HCT116 (cell line): Measurements from ENCODE around the gene EIF6. TPM values are rescaled to one million over a fixed set of nuclear protein-coding genes. Genes with fewer than 3 reads are reported as not detected.

Source experiments
- ATAC-seq: fragments of 200-7000 bp; cut with Tn5 transposase; 2 replicates; pipeline ENCODE4 v1.9.1; 2020; ENCODE audit warnings: mild to moderate bottlenecking, moderate library complexity
- BruUV-seq: library from RNA; stranded (reverse); fragments of 400-500 nt; replicated peaks from 2 replicates; lab custom pipeline; 2021; lab: Mats Ljungman, UMichigan
- CTCF ChIA-PET: fragments of 300-600 bp; sonication (Branson Sonifier 250); formaldehyde crosslinking; loops from one replicate; lab custom pipeline; 2021; ENCODE audit warnings: antibody characterized with exemption; lab: Charles Lee
- POLR2A ChIA-PET: fragments of 300-600, 350-600 bp; sonication (Branson Sonifier 250); formaldehyde crosslinking; loops from one replicate; lab custom pipeline; 2021; ENCODE audit warnings: antibody characterized with exemption; lab: Charles Lee
- RAD21 ChIA-PET, 2 experiments: fragments of 300-600 bp; sonication (Branson Sonifier 250); formaldehyde crosslinking; loops; one replicate each; lab custom pipeline; 2023; ENCODE audit warnings: low total read pairs in 2 of 2; ENCODE audit not compliant: uncharacterized antibody in 2 of 2, unreplicated experiment in 2 of 2, low non-redundant PET in 1 of 2; lab: Charles Lee
- DNase-seq: peaks from one replicate; pipeline ENCODE4 v3.0.0-alpha.2; 2010; ENCODE audit warnings: low read depth, low spot score
- H2AFZ ChIP-seq: fragments of 200-600 bp; shearing (Covaris generic), sonication (generic); 2 replicates; pipeline ENCODE4 v1.6.1; 2017; ENCODE audit warnings: low read depth, mixed run types, mixed read lengths, antibody characterized with exemption, low read length; ENCODE audit not compliant: poor library complexity, severe bottlenecking
- H3K27ac ChIP-seq: 2 replicates; pipeline ENCODE4 v1.5.1; 2012; ENCODE audit warnings: low read depth, low read length
- H3K27me3 ChIP-seq: fragments of 200-600 bp; sonication (generic); 2 replicates; pipeline ENCODE4 v1.6.1; 2016; ENCODE audit warnings: mixed run types, low read length, mixed read lengths; ENCODE audit not compliant: insufficient read depth
- H3K36me3 ChIP-seq, 2 experiments: fragments of 200-500 bp in 1 of 2; fragments of 200-600 bp in 1 of 2; sonication (Bioruptor generic) in 1 of 2; sonication (generic) in 1 of 2; 2 replicates each; pipeline versions ENCODE4 v1.5.1 to v1.6.1; 2014 to 2016; ENCODE audit warnings: low read length in 2 of 2, inconsistent platforms in 1 of 2, mixed read lengths in 1 of 2, mixed run types in 1 of 2; ENCODE audit not compliant: insufficient read depth in 2 of 2, control insufficient read depth in 1 of 2
- H3K4me1 ChIP-seq, 2 experiments: fragments of 200-600 bp in 1 of 2; sonication (generic) in 1 of 2; 2 replicates each; pipeline versions ENCODE4 v1.5.1 to v1.6.1; 2012 to 2017; ENCODE audit warnings: low read length in 2 of 2, inconsistent platforms in 1 of 2, mild to moderate bottlenecking in 1 of 2, mixed read lengths in 1 of 2, mixed run types in 1 of 2, moderate library complexity in 1 of 2; ENCODE audit not compliant: insufficient read depth in 2 of 2, control insufficient read depth in 1 of 2
- H3K4me2 ChIP-seq: fragments of 200-600 bp; sonication (generic); 2 replicates; pipeline ENCODE4 v1.6.1; 2017; ENCODE audit warnings: mixed run types, low read length, mixed read lengths
- H3K4me3 ChIP-seq, 2 experiments: fragments of 200-600 bp in 1 of 2; sonication (generic) in 1 of 2; replicated peaks in 1 of 2; 2 replicates each; pipeline ENCODE4 v1.5.1; 2011 to 2016; ENCODE audit warnings: low read length in 2 of 2, control low read depth in 1 of 2, low read depth in 1 of 2, mild to moderate bottlenecking in 1 of 2, mixed read lengths in 1 of 2, mixed run types in 1 of 2
- H3K79me2 ChIP-seq: fragments of 200-600 bp; sonication (generic); 2 replicates; pipeline ENCODE4 v1.6.1; 2017; ENCODE audit warnings: mild to moderate bottlenecking, mixed run types, low read length, moderate library complexity, mixed read lengths; ENCODE audit not compliant: insufficient read depth
- H3K9ac ChIP-seq: fragments of 200-600 bp; sonication (generic); 2 replicates; pipeline ENCODE4 v1.6.1; 2016; ENCODE audit warnings: low read length, mixed read lengths
- H3K9me2 ChIP-seq: fragments of 200-600 bp; sonication (generic), shearing (Covaris generic); 2 replicates; pipeline ENCODE4 v1.6.1; 2017; ENCODE audit warnings: mixed run types, mild to moderate bottlenecking, moderate library complexity; ENCODE audit not compliant: insufficient read depth
- H3K9me3 ChIP-seq, 2 experiments: fragments of 200-500 bp in 1 of 2; fragments of 200-600 bp in 1 of 2; sonication (Bioruptor generic) in 1 of 2; sonication (generic) in 1 of 2; 2 replicates each; pipeline ENCODE4 v1.6.1; 2014 to 2017; ENCODE audit warnings: low read length in 2 of 2, mixed read lengths in 2 of 2, inconsistent platforms in 1 of 2, low read depth in 1 of 2, mild to moderate bottlenecking in 1 of 2, mixed run types in 1 of 2, moderate library complexity in 1 of 2; ENCODE audit not compliant: control insufficient read depth in 1 of 2, insufficient read depth in 1 of 2
- H4K20me1 ChIP-seq: fragments of 200-600 bp; sonication (generic), shearing (Covaris generic); 2 replicates; pipeline ENCODE4 v1.6.1; 2017; ENCODE audit warnings: mixed run types, mild to moderate bottlenecking, moderate library complexity; ENCODE audit not compliant: insufficient read depth
- CBX3 ChIP-seq: IDR thresholded peaks from 2 replicates; pipeline ENCODE4 v1.6.1; 2012; ENCODE audit warnings: low read depth
- POLR2AphosphoS5 ChIP-seq: IDR thresholded peaks from 2 replicates; pipeline ENCODE4 v1.6.1; 2011; ENCODE audit warnings: mild to moderate bottlenecking, low read depth, low read length, moderate library complexity
- SIN3A ChIP-seq: IDR thresholded peaks from 2 replicates; pipeline ENCODE4 v1.6.1; 2012; ENCODE audit warnings: low read depth
- YY1 ChIP-seq: IDR thresholded peaks from 2 replicates; pipeline ENCODE4 v1.6.1; 2011; ENCODE audit warnings: low read length, low read depth, moderate library complexity, mild to moderate bottlenecking; ENCODE audit not compliant: insufficient replicate concordance; ENCODE audit errors: extremely low read depth
- intact Hi-C: fragments of 100-400 bp; cut with micrococcal nuclease; formaldehyde crosslinking; loops from 2 replicates; pipeline ENCODE4 v1.10.0; 2022
- total RNA-seq: library from RNA; stranded (reverse); gene quantifications from one replicate; pipeline ENCODE4 v1.2.1, GENCODE V29; 2021; ENCODE audit not compliant: unreplicated experiment
- TF ChIP-seq, protein P1 (sequence below): IDR thresholded peaks from 2 replicates; pipeline ENCODE4 v1.6.1; 2012

Gene EIF6
- total RNA-seq, 1 experiment from 2014 or later = 209 TPM

- TF ChIP-seq, protein P1, sequence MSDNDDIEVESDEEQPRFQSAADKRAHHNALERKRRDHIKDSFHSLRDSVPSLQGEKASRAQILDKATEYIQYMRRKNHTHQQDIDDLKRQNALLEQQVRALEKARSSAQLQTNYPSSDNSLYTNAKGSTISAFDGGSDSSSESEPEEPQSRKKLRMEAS = 0 out of 2 replicates have a peak, but pooled peaks have one; percentile 37
- TF ChIP-seq CBX3 (peak; percentile 53; the same call in 1 of the 2 replicates), POLR2AphosphoS5 (peak; percentile 25; the same call in 1 of the 2 replicates)
These were observed 42.8 kb upstream of the EIF6 start (continued) for GRCh38 chr20:35327074-35327976.

DNA sequence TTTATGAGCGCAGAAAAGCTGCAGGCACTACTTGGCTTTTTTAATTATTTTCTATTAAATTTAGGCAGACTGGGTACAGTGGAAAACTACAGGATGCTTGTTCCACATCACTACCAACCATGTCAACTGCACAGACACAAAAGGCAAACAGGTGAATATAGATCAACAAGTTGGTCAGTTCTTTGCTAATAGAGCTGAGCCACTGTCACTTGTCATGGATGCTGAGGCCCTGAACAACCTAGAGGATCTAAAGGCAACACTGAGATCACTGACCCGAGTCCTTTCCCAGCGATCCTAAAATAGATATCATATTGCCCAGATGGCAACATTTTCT is 42.1 kb upstream of the EIF6 start:
- CTCF ChIA-PET = interaction anchor here (1.5 kb wide), 1 partner anchor 21 kb away, joined by 3 read pairs; no protein-coding TSS in a partner anchor
- Histone ChIP-seq H4K20me1 (no peaks in the 10 kb centered on the region), H3K4me1 (peaks cover 47 to 71% of the 10 kb centered on the region in 2 experiments), H3K4me3 (no peak overlapping the region), H3K9me3 (no peaks in the 10 kb centered on the region), H3K27me3 (no peaks in the 10 kb centered on the region), H3K27ac (peak overlapping the region; percentile 63), H3K79me2 (no peaks in the 10 kb centered on the region), H2AFZ (no peak overlapping the region), H3K9me2 (no peaks in the 10 kb centered on the region), H3K36me3 (no peaks in the 10 kb centered on the region), H3K4me2 (peak overlapping the region; percentile 64), H3K9ac (peak overlapping the region; percentile 38)
- POLR2A ChIA-PET = no interaction called here
- BruUV-seq = TSS peak; percentile 39
- RAD21 ChIA-PET = interaction anchor here in 1 of 2 experiments (4.3 kb wide), 1 partner anchor 22 kb away, joined by 26 read pairs; no protein-coding TSS in a partner anchor
- ATAC-seq = peak; percentile 23
- DNase-seq = no peak
- intact Hi-C loops = no loop called here
- no peak for TF ChIP-seq SIN3A
- no peak for TF ChIP-seq YY1
- no peak for TF ChIP-seq POLR2AphosphoS5
